GM18873 (cell line): ENCODE data around the gene MCU.
"Not testable (repeated sequence)": the region's sequence is repeated elsewhere in the genome, so short reads cannot be mapped to it uniquely, and the experiment has no call there.

Experiments used
- ATAC-seq: cut with Tn5 transposase; IDR thresholded peaks from one replicate; pipeline ENCODE4 v1.9.1; 2021; ENCODE audit warnings: mild to moderate bottlenecking, moderate library complexity, moderate number of reproducible peaks; ENCODE audit not compliant: unreplicated experiment, low FRiP score

MCU gene, protein sequence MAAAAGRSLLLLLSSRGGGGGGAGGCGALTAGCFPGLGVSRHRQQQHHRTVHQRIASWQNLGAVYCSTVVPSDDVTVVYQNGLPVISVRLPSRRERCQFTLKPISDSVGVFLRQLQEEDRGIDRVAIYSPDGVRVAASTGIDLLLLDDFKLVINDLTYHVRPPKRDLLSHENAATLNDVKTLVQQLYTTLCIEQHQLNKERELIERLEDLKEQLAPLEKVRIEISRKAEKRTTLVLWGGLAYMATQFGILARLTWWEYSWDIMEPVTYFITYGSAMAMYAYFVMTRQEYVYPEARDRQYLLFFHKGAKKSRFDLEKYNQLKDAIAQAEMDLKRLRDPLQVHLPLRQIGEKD

DNA sequence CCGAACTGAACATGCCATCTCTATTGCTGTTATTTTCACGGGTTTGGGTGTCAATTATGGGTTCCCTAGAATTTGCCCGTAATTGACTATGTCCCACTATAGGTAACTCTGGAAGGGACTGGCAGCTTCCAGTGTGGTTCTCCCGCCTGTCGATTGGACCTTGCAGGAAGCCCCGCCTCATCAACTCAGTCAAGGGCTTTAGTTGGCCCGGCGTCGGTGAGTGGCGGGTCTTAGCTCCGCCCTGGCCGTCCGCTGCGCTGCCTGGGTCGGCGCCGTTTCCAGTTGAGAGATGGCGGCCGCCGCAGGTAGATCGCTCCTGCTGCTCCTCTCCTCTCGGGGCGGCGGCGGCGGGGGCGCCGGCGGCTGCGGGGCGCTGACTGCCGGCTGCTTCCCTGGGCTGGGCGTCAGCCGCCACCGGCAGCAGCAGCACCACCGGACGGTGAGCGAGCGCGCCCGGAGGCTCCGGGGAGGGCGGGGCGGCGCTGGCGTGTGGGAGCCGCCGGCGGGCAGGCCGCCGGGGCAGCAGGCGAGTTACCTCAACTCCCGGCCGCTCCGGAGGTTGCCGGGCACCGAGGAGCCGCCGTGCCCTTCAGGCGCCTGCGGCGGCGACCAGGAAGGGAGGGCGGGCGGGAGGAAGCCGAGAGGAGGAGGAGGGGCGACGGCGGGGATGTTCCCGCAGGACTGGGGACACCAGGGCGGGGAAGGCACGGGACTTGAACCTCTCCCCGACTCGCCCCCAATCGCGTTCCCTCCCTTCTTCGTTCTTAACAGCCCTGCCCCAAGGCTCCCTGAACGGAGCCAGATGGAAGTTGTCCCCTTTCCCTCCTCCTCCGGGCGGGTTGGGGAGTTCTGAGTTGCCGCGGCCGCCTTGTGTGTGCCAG is at the start of gene MCU:
Gene MCU, plus strand, starts transcription at position 281 of the 881 bp plus-strand sequence. Its CDS starts 9 bp downstream, at position 290.
- ATAC-seq: peak; percentile 88

DNA sequence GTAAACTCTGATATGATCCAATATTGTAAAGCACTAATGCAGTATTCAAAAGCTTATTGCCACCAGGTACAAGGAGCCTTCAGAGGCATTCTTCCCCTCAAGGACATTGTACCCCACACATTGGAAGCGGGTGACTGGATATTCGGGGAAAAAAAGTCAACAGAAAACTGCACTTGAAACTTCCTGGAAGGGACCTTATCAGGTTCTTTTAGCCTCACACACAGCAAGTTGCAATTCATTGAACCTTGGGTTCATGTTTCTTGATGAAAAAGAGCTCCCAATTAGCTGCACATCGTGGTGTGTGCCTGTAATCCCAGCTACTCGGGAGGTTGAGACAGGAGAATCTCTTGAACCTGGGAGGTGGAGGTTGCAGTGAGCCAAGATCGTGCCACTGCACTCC is 49.6 kb upstream of the MCU start:
- ATAC-seq: no peak

DNA sequence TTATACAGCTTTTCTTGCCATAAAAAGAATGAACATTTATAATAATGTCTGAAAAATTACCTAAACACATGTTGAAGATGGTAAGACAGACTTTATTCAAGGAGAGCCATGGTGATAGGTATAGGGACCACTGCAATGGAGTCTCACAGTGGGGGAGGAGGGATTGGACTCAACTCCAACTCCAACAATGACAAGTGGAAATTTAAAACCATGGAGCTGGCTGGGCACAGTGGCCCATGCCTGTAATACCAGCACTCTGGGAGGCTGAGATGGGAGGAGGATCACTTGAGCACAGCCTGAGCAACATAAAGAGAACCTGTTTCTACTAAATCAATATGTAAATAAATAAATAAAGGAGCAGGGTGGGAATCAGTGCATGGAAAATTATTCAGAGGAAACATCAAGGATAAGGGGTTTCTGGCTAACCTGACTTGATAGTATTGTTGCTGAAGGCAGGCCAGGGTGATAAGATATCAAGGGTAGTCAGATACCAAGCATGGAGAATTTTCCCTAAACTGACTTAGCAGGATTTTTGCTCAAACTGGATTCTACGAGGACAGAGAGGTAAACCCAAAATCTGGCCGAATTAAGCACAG is 46.6 kb upstream of the MCU start:
- no peak for ATAC-seq

DNA sequence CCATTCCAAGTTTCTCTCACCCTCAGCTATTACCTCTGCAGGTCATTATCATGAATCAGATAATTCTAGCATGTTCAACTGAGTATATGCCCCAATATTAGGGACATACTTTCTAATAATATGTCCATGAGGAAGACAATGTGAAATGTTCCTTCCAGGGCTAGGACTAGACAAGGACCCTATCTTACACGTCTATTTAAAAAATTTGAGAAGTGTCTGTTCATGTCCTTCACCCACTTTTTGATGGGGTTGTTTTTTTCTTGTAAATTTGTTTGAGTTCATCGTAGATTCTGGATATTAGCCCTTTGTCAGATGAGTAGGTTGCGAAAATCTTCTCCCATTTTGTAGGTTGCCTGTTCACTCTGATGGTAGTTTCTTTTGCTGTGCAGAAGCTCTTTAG is 45.0 kb upstream of the MCU start:
- not testable (repeated sequence) for ATAC-seq

DNA sequence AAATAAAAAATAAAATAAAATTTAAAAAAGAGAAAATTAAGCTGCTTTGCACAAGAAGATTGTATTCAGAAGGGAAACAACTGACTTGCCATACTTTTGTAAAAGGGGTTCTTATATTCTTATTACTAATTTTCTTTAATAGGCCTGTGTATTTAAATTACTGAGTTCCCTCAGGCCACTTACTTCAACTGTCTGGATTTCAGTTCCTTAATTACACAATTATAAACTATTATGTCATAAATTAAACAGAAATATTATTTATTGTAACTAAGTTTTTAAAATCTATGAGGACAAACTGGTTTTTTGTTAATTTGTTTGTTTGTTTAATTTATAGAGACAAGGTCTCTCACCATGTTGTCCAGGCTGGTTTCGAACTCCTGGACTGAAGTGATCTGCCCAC is 43.6 kb upstream of the MCU start:
- no peak for ATAC-seq

DNA sequence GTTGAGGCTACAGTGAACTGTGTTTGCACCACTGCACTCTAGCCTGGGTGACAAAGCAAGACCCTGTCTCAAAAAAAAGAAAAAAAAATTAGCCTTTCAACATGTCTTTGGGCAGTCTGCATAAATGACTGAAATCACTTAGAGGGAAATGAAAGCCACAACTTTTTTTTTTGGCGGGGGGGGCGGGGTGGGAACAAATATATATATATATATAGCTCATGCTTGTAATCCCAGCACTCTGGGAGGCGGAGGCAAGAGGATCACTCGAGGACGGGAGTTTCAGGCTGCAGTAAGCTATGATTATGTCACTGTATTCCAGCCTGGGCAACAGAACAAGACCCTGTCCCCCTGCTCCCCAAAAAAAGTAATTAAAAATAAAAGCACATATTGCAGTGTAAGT is 42.7 kb upstream of the MCU start:
- no peak for ATAC-seq

- no peak for ATAC-seq
Measured at GRCh38 chr10:72653383-72654096, 38.4 kb upstream of the MCU start.

GRCh38 chr10:72654720-72655119 is 37.2 kb upstream of the MCU start:
- no peak for ATAC-seq

- ATAC-seq: no peak
Measured at GRCh38 chr10:72658696-72659400, 33.1 kb upstream of the MCU start.

GRCh38 chr10:72659694-72660093 is 32.2 kb upstream of the MCU start:
- no peak for ATAC-seq

DNA sequence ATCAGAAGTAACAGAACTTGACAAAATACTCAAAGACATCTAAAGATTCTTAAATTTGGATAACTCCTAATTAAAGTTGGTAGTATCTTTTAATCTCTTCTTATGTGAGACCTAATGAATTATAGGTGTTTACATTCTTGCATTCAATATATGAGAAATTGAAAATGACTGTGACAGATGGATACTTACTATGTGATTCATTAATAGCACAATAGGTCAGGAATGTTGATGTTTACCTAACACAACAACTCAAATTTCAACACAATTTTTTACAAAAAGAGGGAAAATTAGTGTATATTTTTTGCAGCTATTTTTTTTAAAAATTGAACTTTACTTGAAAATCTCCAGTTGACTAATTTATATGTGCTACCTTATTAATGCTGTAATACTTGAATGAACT is 31.7 kb upstream of the MCU start:
- ATAC-seq: no peak

DNA sequence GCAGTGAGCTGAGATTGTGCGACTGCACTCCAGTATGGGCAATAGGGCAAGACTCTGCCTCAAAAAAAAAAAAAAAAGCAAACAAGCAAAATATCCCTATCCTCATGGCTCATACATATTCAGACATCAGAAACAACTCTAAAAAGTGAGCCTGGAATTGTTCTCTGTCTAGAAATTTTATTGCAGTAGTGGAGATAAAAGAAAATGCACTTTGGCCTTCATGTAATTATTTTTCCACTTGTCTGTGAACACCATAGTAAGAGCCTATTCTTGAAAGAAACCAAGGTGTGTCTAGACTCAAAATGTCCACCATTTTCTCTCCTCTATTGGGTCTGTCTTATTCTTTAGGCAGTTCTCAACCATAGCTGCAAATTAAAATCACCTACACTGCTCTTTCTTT is 30.5 kb upstream of the MCU start:
- ATAC-seq: no peak

- no peak for ATAC-seq
Measured at GRCh38 chr10:72663971-72664370, 28.0 kb upstream of the MCU start.

DNA sequence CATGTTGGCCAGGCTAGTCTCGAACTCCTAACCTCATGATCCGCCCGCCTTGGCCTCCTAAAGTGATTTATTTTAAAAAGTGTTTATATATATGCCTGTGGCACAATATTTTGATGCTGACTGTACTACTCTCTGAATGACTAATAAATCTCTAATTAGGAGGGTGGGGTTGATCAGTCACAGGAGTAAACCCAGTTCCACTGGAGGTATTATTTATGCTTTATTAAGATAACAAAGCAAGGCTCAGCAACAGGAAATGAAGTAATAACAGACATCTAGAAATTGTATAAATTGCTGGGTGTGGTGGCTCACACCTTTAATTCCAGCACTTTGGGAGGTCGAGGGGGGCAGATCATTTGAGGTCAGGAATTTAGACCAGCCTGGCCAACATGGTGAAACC is 26.0 kb upstream of the MCU start:
- ATAC-seq: no peak

DNA sequence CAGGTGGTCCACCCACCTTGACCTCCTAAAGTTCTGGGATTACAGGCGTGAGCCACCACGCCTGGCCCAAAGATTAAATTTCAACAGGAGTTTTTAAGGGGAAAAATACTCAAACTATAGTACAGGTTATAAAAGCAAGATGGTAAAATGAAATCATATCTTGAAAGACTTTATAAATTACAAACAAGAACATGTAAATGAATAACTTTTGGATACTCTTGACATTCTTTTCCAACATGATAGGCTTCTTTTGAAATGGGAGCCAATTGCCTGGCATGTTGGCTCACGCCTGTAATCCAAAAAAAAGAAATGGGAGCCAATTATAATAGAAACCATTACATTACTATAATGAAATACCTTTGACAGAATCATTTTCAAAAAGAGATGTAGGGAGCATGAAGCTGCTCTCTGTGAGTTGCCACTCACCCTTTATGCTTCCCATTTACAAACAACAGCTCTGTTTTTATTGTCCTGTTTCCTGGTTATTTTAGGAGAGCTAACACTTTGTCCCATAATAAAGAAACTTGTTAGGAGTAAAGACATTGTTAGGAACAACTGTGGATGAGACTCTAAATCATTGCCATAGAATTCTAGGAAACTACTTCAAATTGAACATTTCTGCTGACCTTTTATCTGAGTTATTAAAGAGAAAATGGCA is 24.6 kb upstream of the MCU start:
- no peak for ATAC-seq

DNA sequence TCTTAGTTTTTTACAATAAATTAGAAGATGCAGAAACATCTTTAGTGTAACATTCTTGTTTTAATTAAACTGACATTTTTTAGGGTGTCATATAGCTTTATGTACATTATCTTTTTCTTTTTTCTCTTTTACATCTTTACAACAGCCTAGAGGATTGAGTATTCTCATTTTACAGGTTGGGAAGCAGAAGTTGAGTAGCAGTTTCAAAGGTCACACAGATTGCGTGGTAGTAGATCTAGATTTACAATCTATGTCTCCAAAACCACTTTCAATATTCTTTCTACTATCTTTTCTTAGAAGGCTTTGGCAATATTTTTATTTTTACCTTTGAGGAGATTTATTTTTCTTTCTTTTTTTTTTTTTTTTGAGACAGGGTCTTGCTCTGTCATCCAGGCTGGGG is 18.7 kb upstream of the MCU start:
- ATAC-seq: no peak

GRCh38 chr10:72674174-72674573 is 17.8 kb upstream of the MCU start:
- ATAC-seq: not testable (repeated sequence)

DNA sequence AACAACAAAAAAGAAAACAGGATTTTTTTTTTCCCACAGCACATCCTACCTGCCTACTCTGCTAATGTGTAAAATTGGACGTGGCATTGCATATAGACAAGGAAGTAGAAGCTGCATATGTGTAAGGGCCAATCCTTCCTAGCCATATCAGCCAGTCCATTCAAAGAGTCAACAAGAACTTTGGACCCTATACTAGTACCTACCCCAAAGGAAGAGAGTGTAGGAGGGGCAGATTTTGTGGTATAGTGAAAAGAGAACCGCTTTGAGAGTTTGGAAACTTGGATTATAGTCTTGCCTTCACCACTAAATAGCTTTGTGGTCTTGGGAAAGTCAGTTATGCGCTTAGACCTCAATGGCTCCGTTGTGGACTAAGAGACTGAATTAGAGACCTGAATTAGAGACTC is 12.1 kb upstream of the MCU start:
- no peak for ATAC-seq

- no peak for ATAC-seq
Measured at GRCh38 chr10:72682638-72683037, 9.3 kb upstream of the MCU start.
